K562 (cell line): ENCODE measurements around the gene MPDU1. TPM values are rescaled to one million over a fixed set of nuclear protein-coding genes. Genes with fewer than 3 reads are reported as not detected.

Experiments used
- ARID1B ChIP-seq: fragments of 450-650 bp; IDR thresholded peaks from 2 replicates; pipeline ENCODE4 v1.6.1; 2016; ENCODE audit warnings: antibody characterized with exemption, mild to moderate bottlenecking, inconsistent platforms
- ATF7 ChIP-seq: fragments of 450-650 bp; IDR thresholded peaks from 2 replicates; pipeline ENCODE4 v1.7.1; 2014; ENCODE audit warnings: mild to moderate bottlenecking, moderate library complexity
- BRD9 ChIP-seq: fragments of 450-650 bp; IDR thresholded peaks from 2 replicates; pipeline ENCODE4 v1.6.1; 2018; ENCODE audit warnings: low read depth; ENCODE audit not compliant: partially characterized antibody
- DDX20 ChIP-seq: fragments of 450-650 bp; IDR thresholded peaks from 2 replicates; pipeline ENCODE4 v1.6.1; 2016; ENCODE audit warnings: missing genetic modification characterization, low read depth, mild to moderate bottlenecking, missing compliant biosample characterization, moderate library complexity
- E2F6 ChIP-seq, 2 experiments: IDR thresholded peaks; 2 replicates each; pipeline ENCODE4 v1.6.1; 2011; ENCODE audit warnings: borderline replicate concordance in 1 of 2, control low read depth in 1 of 2, low read depth in 1 of 2, low read length in 1 of 2, mild to moderate bottlenecking in 1 of 2, mixed read lengths in 1 of 2, moderate library complexity in 1 of 2; ENCODE audit not compliant: insufficient read depth in 1 of 2, insufficient read length in 1 of 2, poor library complexity in 1 of 2, severe bottlenecking in 1 of 2; ENCODE audit errors: extremely low read depth in 1 of 2
- EGR1 ChIP-seq: fragments of 450-650 bp; conservative IDR thresholded peaks from 2 replicates; pipeline ENCODE4 v1.6.1; 2017; ENCODE audit warnings: mild to moderate bottlenecking
- GATAD2B ChIP-seq: fragments of 450-650 bp; IDR thresholded peaks from 2 replicates; pipeline ENCODE4 v1.6.1; 2017; ENCODE audit warnings: mild to moderate bottlenecking, borderline replicate concordance
- HIVEP1 ChIP-seq: fragments of 250-450 bp; sonication (Bioruptor Pico); IDR thresholded peaks from 2 replicates; pipeline ENCODE4 v1.4.0; 2020; ENCODE audit warnings: mild to moderate bottlenecking
- JUNB ChIP-seq: fragments of 450-650 bp; formaldehyde crosslinking; conservative IDR thresholded peaks from 2 replicates; pipeline ENCODE4 v1.4.0; 2020; ENCODE audit warnings: mild to moderate bottlenecking
- NCOA6 ChIP-seq: fragments of 450-650 bp; IDR thresholded peaks from 2 replicates; pipeline ENCODE4 v1.6.1; 2017; ENCODE audit warnings: mild to moderate bottlenecking
- NFIX ChIP-seq: fragments of 250-450 bp; sonication (Bioruptor Pico); IDR thresholded peaks from 2 replicates; pipeline ENCODE4 v1.4.0; 2020; ENCODE audit warnings: low read depth, mild to moderate bottlenecking, moderate library complexity
- NONO ChIP-seq, 2 experiments: fragments of 200-400 bp in 1 of 2; fragments of 450-650 bp in 1 of 2; formaldehyde crosslinking in 1 of 2; IDR thresholded peaks; 2 replicates each; pipeline ENCODE4 v1.6.1; 2017; ENCODE audit warnings: low read depth in 2 of 2, mild to moderate bottlenecking in 2 of 2, moderate library complexity in 2 of 2, low read length in 1 of 2
- POLR3A ChIP-seq: IDR thresholded peaks from 2 replicates; pipeline ENCODE4 v1.6.1; 2011; ENCODE audit warnings: borderline replicate concordance, mild to moderate bottlenecking, moderate library complexity; ENCODE audit not compliant: insufficient read length, insufficient read depth; ENCODE audit errors: extremely low read depth
- SLC30A9 ChIP-seq: fragments of 250-450 bp; sonication (Bioruptor Pico); IDR thresholded peaks from 2 replicates; pipeline ENCODE4 v1.8.0; 2022; ENCODE audit warnings: mild to moderate bottlenecking, moderate library complexity
- TAF1 ChIP-seq: IDR thresholded peaks from 2 replicates; pipeline ENCODE4 v1.6.1; 2011; ENCODE audit warnings: mild to moderate bottlenecking, low read length, moderate library complexity; ENCODE audit not compliant: insufficient read depth, control insufficient read depth, severe bottlenecking; ENCODE audit errors: extremely low read depth
- USF1 ChIP-seq: sonication (generic); formaldehyde crosslinking; IDR thresholded peaks from 2 replicates; pipeline ENCODE4 v1.9.0; 2022; ENCODE audit warnings: mild to moderate bottlenecking, missing genetic modification reagents
- ZBTB2 ChIP-seq: fragments of 450-650 bp; IDR thresholded peaks from 2 replicates; pipeline ENCODE4 v1.6.1; 2016; ENCODE audit warnings: antibody characterized with exemption
- ZC3H4 ChIP-seq: sonication (generic); formaldehyde crosslinking; IDR thresholded peaks from 2 replicates; pipeline ENCODE4 v1.9.0; 2021; ENCODE audit warnings: missing genetic modification reagents, borderline replicate concordance
- ZFPM2 ChIP-seq: fragments of 250-450 bp; sonication (Bioruptor Pico); IDR thresholded peaks from 2 replicates; pipeline ENCODE4 v1.5.1; 2022; ENCODE audit warnings: mild to moderate bottlenecking
- ZNF232 ChIP-seq: sonication (generic); formaldehyde crosslinking; IDR thresholded peaks from 2 replicates; pipeline ENCODE4 v1.8.0; 2022; ENCODE audit warnings: mild to moderate bottlenecking, missing genetic modification reagents
- ZNF76 ChIP-seq: fragments of 250-450 bp; sonication (Bioruptor Pico); IDR thresholded peaks from 2 replicates; pipeline ENCODE4 v1.4.0; 2020; ENCODE audit warnings: mild to moderate bottlenecking, moderate library complexity, borderline replicate concordance
- ZNF766 ChIP-seq: fragments of 200-800 bp; sonication (Bioruptor generic); conservative IDR thresholded peaks from 2 replicates; pipeline ENCODE4 v1.6.1; 2016; ENCODE audit warnings: missing genetic modification characterization, missing compliant biosample characterization
- polyA plus RNA-seq, 8 experiments: library from polyadenylated mRNA; depleted of rRNA in 4 of 8; stranded (reverse) in 5 of 8; unstranded in 3 of 8; fragments of >200 nt; fragmentation: Nextera tagmentation in 2 of 8; fragmentation: Illumina TruSeq in 1 of 8; extraction: Ambion mirVana in 2 of 8; extraction: Trizol in 1 of 8; gene quantifications; 2 replicates each; pipeline versions ENCODE4 v1.2.1 to v1.2.3, GENCODE V29; 2011 to 2014; ENCODE audit warnings: inconsistent platforms in 1 of 8, missing spikeins in 1 of 8
- total RNA-seq, 7 experiments: library from RNA; depleted of rRNA in 6 of 7; stranded (reverse); fragments of >200 nt in 6 of 7; fragmentation: Illumina TruSeq in 2 of 7; extraction: Trizol in 2 of 7; gene quantifications; 2 replicates each; pipeline versions ENCODE4 v1.2.1 to v1.2.3, GENCODE V29; 2011 to 2021; ENCODE audit warnings: low replicate concordance in 1 of 7
- TF ChIP-seq, protein P1 (sequence below): sonication (generic); formaldehyde crosslinking; IDR thresholded peaks from 2 replicates; pipeline ENCODE4 v1.8.0; 2022; ENCODE audit warnings: mild to moderate bottlenecking, missing genetic modification reagents

The MPDU1 gene
- total and polyA plus RNA-seq, 9 of the 15 experiments (the other 6 are each of a cell fraction or from before 2014, with no cell fraction given), result 4.9 to 179 (median 77.1) TPM

- TF ChIP-seq TAF1, result no peak
- no peak for TF ChIP-seq BRD9
- no peak for TF ChIP-seq SLC30A9
- no peak for TF ChIP-seq NONO (IDR thresholded peaks at IDR 0.05; ENCODE audit: low read depth in 2 of 2, low read length in 1 of 2)
- TF ChIP-seq NFIX (CRISPR knock-in tag), result no peak
- no peak for TF ChIP-seq EGR1
- no peak for TF ChIP-seq JUNB (CRISPR knock-in tag)
- TF ChIP-seq ZNF766 (CRISPR knock-in tag), result no peak
- TF ChIP-seq HIVEP1 (CRISPR knock-in tag), result no peak
- TF ChIP-seq ZFPM2 (CRISPR knock-in tag), result no peak
- TF ChIP-seq POLR3A, result no peak
- TF ChIP-seq ZNF76 (CRISPR knock-in tag), result no peak
- no peak for TF ChIP-seq GATAD2B
- no peak for TF ChIP-seq ATF7
- TF ChIP-seq USF1 (CRISPR knock-in tag), result no peak
- no peak for TF ChIP-seq NCOA6
- TF ChIP-seq, protein P1, sequence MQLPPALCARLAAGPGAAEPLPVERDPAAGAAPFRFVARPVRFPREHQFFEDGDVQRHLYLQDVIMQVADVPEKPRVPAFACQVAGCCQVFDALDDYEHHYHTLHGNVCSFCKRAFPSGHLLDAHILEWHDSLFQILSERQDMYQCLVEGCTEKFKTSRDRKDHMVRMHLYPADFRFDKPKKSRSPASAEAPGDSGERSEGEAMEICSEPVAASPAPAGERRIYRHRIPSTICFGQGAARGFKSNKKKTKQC, result peak; percentile 22; the same call in 1 of the 2 replicates
- no peak for TF ChIP-seq DDX20 (tag)
- no peak for TF ChIP-seq E2F6 (IDR thresholded peaks at IDR 0.05; ENCODE audit: borderline replicate concordance in 1 of 2, extremely low read depth in 1 of 2, insufficient read depth in 1 of 2, insufficient read length in 1 of 2, low read depth in 1 of 2, low read length in 1 of 2, poor library complexity in 1 of 2, severe bottlenecking in 1 of 2)
- TF ChIP-seq ZNF232 (CRISPR knock-in tag), result no peak
- no peak for TF ChIP-seq ZBTB2
- peak; percentile 78 for TF ChIP-seq ARID1B
- TF ChIP-seq ZC3H4 (CRISPR knock-in tag), result no peak
Measured at GRCh38 chr17:7580604-7581575, 2.8 kb upstream of the MPDU1 start (continued).
